ENCODE results near the gene IL21.
A peak's percentile ranks its signal among the peaks of the same experiment; 100 is the strongest.

IL21 gene

DNA sequence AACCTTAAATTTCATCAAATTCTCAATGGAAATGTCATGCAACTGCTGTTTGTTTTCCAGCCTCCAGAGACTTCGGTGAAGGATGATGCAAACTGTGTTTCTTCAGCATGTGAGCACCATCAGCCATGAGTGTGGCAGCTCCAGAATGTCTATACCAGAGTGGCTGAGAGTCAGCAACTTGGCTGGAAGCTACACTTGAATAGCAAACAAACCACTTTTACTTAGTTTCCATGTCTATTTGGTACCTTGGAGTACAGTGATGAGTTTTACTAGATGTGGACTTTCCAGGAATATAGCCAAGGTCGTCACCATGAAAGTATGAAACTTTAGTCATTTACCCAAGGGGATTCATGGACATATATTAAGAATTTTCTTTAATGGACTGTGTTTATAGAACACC is 4.3 kb upstream of the IL21 start:
- Histone ChIP-seq H3K27me3 (ENCODE audit: insufficient read depth, poor library complexity, severe bottlenecking) (no peaks in the 10 kb centered on the region), H3K27ac (replicated peaks) (no peak overlapping the region), H3K4me3 (replicated peaks; ENCODE audit: insufficient read depth, low read length) (no peak overlapping the region)
- no peak for DNase-seq (ENCODE audit: low read depth in 1 of 2, low spot score in 1 of 2)
- no peak for TF ChIP-seq REST (IDR thresholded peaks at IDR 0.05; ENCODE audit: insufficient replicate concordance, low read depth)
- no peak for TF ChIP-seq SPI1 (IDR thresholded peaks at IDR 0.05; ENCODE audit: borderline replicate concordance, low read depth)
- TF ChIP-seq POLR2AphosphoS5 (IDR thresholded peaks at IDR 0.05; ENCODE audit: low read depth): no peak
- TF ChIP-seq GABPA (IDR thresholded peaks at IDR 0.05; ENCODE audit: low read depth): no peak
- TF ChIP-seq CTCF (IDR thresholded peaks at IDR 0.05; ENCODE audit: insufficient read depth, low read length): no peak

GRCh38 chr4:122624205-122624604 is 3.3 kb upstream of the IL21 start:
- Histone ChIP-seq H3K27ac (replicated peaks) (no peak overlapping the region), H3K27me3 (ENCODE audit: insufficient read depth, poor library complexity, severe bottlenecking) (no peaks in the 10 kb centered on the region), H3K4me3 (replicated peaks; ENCODE audit: insufficient read depth, low read length) (no peak overlapping the region)
- no peak for DNase-seq (ENCODE audit: low read depth in 1 of 2, low spot score in 1 of 2)
- no peak for TF ChIP-seq REST (IDR thresholded peaks at IDR 0.05; ENCODE audit: insufficient replicate concordance, low read depth)

DNA sequence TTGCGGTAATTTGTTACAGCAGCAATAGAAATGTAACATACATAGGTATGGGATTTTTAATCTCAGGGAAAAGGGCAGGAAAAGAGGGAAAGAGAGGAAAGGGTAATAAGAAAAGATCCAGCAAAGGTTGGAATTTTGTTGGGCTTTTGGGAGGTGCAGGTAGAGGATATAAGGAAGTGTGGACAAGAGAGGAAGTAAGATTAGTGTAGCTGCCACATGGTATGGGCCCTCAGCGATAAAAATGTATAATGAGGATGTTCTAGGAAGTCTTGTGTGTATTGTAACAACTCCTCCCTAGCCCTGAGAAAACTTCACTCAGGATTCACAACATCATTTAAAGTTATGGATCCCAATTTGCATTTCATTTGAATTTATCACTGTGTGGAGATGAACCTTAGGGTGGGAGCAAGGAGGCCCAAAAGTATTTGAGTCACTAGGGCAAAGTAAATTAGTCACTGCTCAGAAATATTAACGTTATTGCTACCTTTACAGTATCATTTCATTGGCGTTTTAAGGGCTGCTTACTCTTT is 2.8 kb upstream of the IL21 start:
- Histone ChIP-seq H3K27ac (replicated peaks) (no peak overlapping the region), H3K27me3 (ENCODE audit: insufficient read depth, poor library complexity, severe bottlenecking) (no peaks in the 10 kb centered on the region), H3K4me3 (replicated peaks; ENCODE audit: insufficient read depth, low read length) (no peak overlapping the region)
- no peak for DNase-seq (ENCODE audit: low read depth in 1 of 2, low spot score in 1 of 2)
- no peak for TF ChIP-seq REST (IDR thresholded peaks at IDR 0.05; ENCODE audit: insufficient replicate concordance, low read depth)
- no peak for TF ChIP-seq POLR2AphosphoS5 (IDR thresholded peaks at IDR 0.05; ENCODE audit: low read depth)
- peak; percentile 76 for TF ChIP-seq SPI1 (IDR thresholded peaks at IDR 0.05; ENCODE audit: borderline replicate concordance, low read depth)

DNA sequence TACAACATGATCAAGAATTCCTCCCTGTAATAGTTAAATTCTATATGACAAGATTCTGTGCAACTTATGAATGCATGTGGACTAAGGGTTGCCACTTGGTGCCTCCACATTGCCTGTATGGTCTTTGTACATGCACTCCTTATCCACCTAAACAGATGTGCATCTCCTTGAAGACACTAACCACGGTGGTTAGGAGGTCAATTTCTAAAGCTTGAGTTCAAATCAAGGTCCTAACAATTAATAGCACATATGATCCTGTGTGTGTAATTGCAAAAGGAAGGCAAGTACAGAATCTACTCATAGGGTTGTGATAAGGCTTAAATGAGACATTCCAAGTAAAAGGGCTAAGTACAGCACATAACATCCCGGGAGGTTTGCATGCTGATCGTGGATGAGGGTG is 1.5 kb upstream of the IL21 start:
- TF ChIP-seq REST (IDR thresholded peaks at IDR 0.05; ENCODE audit: insufficient replicate concordance, low read depth) (no peak), SPI1 (IDR thresholded peaks at IDR 0.05; ENCODE audit: borderline replicate concordance, low read depth) (no peak), GABPA (IDR thresholded peaks at IDR 0.05; ENCODE audit: low read depth) (no peak), CTCF (IDR thresholded peaks at IDR 0.05; ENCODE audit: insufficient read depth, low read length) (no peak), POLR2AphosphoS5 (IDR thresholded peaks at IDR 0.05; ENCODE audit: low read depth) (no peak)
- no peak overlapping the region for H3K27ac ChIP-seq (replicated peaks)
- H3K27me3 ChIP-seq (ENCODE audit: insufficient read depth, poor library complexity, severe bottlenecking): no peaks in the 10 kb centered on the region
- H3K4me3 ChIP-seq (replicated peaks; ENCODE audit: insufficient read depth, low read length): no peak overlapping the region
- DNase-seq (ENCODE audit: low read depth in 1 of 2, low spot score in 1 of 2): no peak
